CD4-positive, alpha-beta T cell treated with Interleukin-12 subunit alpha and Interleukin-12 subunit beta, for 1 hour (primary cell): Measurements from ENCODE around the gene C15orf39.

ENCODE experiments used
- DNase-seq: peaks from one replicate; pipeline ENCODE4 v3.0.0-alpha.2; 2020

Gene C15orf39

DNA sequence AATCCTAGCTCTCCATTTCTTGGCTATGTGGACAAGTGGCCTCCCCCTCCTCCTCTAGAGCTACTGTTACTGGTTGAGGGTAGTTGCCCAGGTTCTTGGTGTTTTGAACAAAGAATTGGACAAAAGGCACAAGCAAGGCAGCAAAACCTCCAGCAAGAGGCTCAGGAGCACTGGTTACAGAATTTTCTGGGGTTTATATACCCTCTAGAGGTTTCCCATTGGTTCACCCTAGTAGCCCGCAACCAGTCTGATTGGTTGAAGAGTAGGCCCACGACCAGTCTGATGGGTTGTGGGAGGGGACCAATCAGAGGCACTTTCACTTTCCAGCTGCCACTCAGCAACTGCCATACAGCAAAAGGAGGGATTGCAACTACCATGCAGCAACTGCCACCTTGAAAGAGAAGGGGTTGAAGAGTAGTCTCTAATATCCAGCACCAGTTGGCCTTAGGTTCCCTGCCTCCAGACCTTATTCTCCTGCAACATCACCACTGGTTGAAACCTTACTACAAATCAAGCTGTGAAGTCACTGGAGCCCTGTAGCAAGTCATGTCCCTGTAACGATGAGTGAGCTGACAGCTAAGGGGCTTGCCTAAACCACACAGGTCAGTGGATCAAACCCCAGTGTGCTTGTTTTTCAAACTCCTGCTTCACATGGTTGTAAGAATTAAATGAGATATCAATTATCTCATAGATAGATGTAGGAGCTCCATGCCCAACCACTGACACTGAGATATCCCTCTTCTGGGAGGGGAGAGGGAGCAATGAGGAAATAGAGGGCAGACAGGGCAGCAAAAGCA is 2.9 kb upstream of the C15orf39 start:
- DNase-seq, result peak; percentile 50

DNA sequence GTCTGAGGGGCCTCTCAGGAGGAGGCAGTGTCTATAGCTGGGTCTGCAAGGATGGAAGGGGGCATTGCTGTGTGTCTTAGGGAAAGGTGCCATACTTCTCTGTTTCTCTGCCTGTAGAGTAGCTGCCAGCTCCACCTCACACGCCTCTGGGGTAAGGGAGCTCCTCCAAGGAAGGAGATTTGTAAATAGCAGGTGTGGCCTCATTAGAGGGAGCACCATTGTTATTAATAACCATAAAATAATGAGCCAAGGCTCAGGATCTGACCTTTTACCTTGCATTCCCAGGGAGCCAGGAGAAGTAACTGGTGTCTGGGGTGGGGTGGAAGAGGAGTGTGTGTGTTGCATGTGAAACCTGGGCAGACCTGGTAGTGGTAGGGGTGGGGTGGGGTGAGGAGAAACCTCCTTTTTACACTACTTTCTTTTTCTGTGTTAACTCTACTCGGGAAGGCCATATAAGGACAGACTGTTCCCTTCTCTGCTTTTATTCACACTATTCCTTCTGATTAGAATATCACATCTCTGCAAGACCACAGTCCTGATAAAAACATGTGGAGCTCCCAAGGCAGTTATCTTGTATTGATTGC is 2.2 kb upstream of the C15orf39 start:
- no peak for DNase-seq

DNA sequence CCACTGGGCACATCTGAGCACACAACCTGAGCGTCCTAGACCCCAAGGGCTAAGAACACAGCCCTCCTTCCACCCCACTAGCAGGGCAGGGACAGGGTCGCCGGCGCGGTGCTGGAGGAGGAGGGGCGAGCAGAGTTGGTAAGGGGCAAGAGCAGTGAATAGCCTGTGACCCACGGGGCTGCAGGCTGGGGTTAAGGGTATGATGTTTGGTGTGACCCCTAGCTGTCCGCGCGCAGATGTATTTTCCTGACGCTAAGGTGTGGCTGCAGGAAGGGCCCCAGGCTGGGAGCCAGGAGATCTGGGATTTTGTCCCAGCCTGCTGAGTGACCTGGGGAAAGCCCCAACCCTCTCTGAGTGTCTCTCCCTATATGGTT is 1.3 kb upstream of the C15orf39 start:
- DNase-seq, result no peak

DNA sequence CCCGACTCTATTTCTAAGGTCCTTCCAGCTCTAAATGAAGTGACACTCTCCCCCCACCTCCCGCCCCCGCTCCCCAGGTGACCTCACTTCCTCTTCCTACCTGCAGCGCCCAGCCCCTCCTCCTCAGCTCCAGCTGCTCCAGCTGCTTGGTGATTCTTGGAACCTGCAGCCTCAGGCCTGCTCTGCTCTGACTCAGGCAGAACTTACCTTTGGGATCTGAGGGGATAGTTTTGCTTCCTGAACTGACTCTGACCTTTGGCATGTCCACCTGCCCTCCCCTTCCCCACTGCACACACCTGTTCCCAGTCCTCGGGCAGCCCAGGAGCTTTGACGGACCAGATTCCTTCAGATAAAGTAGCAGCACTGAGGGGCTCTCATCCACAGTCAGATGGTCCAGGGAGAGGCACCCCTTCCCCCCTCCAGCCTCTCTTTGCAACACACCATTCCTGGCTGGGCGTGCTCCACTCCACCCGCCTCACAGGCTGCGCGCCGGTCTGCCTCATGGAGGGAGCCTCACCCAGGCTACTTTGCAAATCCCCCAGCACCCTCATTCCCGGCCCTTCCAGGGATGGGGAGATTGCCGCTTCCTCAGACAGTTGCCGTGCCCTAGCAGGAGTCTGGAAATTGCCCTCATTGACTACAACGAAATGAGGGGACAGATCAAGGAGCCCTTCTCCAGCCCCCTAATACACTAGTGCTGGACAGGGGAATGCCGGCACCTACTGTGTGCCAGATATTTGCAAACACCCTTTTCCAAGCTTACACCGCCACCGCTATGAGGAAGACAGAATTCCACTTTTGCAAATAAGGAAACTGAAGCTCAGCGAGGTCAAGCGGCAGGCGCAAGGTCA is 692 bp upstream of the C15orf39 start:
- DNase-seq, result peak; percentile 28

DNA sequence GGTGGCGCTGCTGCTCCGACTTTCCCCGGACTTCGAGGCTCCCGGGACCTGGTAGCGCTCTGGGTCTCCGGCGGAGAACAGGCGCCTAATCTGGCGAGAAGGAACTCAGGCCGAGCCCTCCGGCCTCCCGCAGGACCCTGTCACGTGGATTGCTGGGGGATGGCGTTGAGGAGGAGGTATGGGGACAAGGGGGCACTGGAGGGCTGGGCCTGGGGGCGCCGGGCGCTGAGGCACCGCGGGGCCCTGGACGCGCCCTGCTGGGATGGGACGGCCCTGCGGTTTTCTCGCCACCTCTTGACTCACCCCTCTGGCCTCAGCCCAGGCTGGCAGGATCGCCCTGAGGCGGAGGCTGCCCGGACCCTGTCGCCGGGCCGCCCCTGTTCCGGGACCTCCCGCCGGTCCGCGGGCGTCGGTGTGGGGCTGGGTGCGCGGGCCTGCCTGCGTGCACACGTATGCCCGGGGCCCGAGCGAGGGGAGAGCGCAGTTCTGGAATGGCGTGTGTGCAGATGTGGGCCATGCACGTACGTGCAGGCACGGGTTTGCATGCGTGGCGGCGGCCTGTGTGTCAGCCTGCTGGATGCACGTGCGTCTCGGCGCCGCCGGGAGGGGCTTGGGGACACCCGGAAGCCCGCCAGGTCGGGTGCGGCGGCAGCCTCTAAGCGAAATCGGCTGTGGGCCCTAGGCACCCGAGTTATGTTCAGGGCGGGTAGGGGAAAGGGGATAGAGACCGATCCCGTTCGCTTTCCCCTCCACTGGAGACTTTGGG is 752 bp downstream of the C15orf39 start:
- peak; percentile 84 for DNase-seq

DNA sequence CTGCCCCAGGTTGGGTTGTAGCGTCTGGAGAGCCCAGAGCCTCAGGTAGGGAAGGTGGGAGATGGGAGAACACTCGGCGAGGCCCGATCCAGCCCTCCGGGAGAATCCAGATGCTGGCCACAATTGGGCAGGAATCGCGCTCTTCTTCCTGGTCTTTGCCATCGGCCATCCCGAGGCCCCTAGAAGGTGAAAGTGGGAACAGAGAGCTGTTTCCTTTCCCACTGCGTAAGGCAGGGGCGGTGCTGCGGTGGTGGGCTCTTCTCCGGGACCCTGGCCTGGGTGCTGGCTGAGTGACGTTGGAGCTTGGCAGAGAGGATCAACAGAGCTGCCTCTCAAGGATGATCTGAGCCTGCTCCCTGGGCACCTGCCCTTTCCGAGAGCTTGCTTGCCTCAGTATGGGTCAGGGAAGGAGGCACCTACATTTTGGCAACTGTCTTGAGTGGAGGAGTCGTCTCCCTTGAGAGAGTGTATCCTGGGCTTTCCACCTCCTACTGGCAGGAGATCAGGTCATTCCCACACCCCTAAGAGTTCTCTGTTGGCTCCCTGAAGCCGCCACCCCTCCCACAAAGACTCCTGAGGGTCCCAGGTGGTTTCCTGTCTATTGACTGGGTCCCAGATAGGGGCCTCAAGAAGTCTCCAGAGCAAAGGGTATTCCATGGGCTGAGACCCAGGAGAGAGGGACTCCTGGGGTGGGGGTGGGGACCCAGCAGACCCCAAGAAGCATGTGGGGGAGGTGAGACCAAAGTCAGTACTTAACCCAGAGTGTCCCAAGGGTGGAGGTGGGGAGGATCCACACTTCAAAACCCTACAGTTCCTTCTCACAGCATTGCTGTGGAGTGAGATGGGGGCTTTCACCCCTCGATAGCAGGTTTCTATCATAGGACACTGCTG is 1.6 kb downstream of the C15orf39 start:
- DNase-seq, result no peak

DNA sequence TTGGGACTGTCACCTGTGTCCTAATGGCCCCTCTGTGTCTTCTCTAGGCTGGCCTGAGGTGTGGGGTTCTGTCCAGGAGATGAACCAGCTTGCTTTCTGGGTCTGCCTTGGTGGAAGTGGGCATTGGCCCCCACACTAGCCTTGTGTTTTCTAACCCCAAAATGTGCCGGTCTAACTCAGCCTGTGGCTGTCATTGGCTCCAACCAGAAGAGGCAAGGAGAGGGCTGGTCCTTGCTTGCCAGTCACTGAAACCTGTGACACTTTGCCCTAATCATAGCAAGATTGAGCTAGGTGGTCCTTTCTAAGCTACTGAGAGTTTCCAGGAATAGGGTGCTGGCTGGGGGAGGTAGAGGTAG is 2.2 kb downstream of the C15orf39 start:
- DNase-seq, result no peak

DNA sequence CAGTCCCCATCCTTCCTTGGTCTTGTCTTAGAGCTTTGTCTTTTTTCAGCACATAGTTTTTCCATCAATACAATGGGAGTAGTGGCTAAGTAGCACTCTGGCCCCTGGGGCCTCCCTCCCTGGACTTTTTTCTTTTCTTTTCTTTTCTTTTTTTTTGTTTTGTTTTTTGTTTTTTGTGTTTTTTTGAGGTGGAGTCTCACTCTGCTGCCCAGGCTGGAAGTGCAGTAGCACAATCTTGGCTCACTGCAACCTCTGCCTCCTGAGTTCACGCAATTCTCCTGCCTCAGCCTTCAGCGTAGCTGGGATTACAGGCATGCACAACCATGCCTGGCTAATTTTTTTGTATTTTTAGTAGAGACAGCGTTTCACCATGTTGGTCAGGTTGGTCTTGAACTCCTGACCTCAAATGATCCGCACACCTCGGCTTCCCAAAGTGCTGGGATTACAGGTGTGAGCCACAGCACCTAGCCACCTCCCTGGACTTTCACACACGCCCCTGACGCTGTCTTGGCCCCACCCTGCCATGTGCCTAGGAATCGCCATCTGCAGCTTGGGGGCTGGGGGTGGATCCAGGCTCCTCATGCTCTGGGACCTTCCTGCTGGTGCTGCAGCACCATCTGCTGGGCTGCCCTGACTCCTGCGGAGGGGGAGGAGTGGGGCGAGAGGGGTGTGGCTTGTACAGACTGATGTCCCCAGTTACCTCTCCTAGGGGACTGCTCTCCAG is 2.8 kb downstream of the C15orf39 start:
- peak; percentile 87 for DNase-seq

DNA sequence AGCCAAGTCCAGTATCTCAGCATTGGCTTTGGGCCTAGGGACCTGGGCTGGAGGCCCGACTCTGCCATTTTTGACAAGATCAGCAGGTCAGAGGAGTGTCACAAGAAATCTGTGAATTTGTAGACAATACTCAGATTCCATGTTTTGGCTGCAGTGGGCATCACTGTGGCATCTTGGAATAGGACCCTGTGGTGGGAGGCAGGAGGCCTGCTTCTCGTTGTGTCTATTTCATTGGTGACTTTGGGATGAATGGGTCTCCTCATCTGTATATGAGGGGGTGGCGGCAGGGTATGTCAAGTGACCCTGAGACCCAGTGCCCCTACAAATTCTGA is 3.3 kb downstream of the C15orf39 start:
- no peak for DNase-seq

DNA sequence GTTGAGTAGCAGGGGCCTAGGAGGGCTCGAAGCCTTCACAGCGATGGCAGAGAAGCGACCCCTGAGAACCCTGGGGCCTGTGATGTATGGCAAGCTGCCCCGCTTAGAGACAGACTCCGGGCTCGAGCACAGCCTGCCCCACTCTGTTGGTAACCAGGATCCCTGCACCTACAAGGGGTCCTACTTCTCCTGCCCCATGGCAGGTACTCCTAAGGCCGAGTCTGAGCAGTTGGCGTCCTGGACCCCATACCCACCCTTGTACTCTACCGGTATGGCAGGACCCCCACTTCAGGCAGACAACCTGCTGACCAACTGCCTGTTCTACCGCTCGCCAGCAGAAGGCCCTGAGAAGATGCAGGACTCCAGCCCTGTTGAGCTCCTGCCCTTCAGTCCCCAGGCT is 4.3 kb downstream of the C15orf39 start:
- no peak for DNase-seq

DNA sequence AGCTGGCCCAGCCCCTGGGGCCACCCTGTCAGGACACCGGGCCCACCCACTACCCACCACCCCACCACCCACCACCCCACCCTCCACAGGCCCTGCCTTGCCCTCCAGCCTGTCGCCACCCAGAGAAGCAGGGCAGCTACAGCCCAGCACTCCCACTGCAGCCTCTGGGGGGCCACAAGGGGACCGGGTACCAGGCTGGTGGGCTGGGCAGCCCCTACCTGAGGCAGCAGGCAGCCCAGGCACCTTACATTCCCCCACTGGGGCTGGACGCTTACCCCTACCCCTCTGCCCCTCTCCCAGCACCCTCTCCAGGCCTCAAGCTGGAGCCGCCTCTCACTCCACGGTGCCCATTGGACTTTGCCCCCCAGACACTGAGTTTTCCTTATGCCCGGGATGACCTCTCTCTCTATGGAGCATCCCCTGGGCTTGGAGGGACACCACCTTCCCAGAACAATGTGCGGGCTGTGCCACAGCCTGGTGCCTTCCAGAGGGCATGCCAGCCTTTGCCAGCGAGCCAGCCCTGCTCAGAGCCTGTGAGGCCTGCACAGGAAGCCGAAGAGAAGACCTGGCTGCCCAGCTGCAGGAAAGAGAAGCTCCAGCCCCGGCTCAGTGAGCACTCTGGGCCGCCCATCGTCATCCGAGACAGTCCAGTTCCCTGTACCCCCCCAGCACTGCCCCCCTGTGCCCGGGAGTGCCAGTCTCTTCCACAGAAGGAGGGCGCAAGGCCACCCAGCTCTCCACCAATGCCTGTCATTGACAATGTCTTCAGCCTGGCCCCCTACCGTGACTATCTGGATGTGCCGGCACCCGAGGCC is 5.3 kb downstream of the C15orf39 start:
- DNase-seq, result no peak

DNA sequence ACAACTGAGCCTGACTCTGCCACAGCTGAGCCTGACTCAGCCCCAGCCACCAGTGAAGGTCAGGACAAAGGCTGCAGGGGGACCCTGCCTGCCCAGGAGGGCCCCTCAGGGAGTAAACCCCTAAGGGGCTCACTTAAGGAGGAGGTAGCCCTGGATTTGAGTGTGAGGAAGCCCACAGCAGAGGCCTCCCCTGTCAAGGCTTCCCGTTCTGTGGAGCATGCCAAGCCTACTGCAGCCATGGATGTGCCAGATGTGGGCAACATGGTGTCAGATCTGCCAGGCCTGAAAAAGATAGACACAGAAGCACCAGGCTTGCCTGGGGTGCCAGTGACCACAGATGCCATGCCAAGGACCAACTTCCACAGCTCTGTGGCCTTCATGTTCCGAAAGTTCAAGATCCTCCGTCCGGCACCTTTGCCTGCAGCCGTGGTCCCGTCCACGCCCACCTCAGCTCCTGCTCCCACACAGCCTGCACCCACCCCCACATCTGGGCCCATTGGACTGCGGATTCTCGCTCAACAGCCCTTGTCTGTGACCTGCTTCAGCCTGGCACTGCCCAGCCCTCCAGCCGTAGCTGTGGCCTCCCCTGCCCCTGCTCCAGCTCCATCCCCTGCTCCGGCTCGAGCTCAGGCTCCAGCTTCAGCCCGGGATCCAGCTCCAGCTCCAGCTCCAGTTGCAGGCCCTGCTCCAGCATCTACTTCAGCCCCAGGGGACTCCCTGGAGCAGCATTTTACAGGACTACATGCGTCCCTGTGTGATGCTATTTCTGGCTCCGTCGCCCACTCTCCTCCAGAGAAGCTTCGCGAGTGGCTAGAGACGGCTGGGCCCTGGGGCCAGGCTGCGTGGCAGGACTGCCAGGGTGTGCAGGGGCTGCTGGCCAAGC is 6.2 kb downstream of the C15orf39 start:
- DNase-seq, result no peak

DNA sequence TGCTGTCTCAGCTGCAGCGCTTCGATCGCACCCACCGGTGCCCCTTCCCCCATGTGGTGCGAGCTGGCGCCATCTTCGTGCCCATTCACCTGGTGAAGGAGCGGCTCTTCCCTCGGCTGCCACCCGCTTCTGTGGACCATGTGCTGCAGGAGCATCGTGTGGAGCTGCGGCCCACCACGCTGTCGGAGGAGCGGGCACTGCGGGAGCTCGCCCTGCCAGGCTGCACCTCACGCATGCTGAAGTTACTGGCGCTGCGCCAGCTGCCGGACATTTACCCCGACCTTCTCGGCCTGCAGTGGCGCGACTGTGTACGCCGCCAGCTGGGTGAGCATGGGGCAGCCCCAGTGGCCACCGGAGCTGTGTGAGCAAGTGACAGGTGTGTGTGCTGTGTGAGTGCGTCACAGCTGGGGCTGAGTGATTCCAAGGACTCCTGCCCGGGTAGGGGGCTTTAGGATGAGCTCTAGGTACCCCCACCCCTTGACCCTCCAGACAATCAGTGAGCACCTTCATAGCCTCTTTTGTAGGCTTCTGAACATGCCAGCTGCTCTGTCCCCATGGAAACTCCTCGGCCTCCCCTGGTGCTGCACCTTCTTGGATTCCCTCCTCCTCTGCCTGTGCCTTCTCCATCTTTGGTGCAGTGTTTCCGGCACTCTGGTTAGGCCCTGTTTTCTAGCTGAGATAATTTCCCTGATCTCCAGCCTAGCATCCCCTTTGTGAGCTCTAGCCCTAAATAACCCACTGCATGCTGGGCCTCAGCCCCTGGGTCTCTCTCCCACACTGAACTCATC is 7.0 kb downstream of the C15orf39 start:
- DNase-seq, result no peak

DNA sequence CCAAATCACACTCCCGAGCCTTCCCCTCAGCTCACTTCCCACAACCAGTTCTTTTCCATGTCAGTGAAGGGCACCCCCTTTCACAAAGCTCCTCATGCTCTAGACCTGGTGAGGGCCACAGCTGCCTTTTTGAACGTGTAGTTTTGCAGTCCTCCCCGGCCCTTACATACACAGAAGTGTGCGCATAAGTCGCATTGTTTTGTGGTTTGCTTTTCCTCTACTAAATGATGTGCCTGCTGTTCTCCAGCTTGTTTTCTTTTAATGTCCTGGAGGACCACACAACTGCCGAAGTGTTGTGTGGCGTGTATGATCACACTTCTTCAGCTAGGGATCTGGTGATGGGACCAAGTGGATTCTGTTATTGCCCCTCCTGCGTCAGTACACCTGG is 7.6 kb downstream of the C15orf39 start:
- DNase-seq, result no peak

DNA sequence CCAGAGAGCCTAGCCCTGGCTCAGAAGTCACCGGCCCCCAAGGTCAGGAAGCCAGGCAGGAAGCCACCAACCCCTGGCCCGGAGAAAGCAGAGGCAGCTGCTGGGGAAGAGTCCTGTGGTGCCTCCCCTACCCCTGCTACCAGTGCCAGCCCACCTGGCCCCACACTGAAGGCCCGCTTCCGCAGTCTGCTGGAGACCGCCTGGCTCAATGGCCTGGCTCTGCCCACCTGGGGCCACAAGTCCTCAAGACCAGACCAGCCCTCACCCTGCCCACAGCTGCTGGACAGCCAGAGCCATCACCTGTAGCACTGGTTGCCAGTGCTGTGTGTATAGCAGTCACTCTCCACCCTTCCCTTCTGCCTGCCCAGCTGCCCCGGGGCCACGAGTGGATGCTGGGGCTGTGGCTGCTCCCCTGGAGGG is 9.1 kb downstream of the C15orf39 start:
- no peak for DNase-seq

DNA sequence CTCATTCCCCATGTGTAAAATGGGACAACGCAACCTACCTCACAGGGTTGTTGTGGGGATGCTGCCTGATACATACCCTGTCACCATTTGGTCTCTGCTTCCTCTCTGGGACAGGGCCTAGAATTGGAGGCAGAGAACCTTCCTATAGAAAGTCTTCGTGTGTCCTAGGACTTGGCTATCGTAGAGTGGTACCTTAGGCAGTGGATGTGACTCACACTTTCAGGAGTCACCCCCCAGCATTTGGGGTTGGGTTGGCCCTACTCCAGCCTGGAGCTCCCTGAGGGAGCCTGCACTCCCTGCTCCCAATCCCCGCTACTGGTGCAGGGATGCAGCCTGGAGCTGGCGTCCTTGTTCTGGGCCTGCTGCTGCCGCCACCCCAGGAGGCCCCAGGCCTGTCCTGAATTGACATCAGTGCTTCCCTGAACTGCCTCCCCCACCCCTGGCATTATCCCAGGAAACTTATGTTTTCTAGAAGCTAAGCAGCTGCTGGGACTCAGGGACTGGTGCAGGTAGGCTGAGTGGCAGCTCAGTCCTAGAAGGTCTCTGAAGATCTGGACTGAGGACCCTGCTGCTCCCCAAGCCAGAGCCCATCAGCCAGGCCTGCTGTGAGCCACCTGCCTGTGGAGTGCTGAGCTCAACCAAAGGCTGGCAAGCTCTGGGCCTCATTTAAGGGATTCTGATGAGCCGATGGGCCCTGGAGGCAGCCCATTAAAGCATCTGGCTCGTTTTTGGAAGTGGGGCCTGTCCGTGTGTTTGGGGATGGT is 9.9 kb downstream of the C15orf39 start:
- DNase-seq, result no peak

DNA sequence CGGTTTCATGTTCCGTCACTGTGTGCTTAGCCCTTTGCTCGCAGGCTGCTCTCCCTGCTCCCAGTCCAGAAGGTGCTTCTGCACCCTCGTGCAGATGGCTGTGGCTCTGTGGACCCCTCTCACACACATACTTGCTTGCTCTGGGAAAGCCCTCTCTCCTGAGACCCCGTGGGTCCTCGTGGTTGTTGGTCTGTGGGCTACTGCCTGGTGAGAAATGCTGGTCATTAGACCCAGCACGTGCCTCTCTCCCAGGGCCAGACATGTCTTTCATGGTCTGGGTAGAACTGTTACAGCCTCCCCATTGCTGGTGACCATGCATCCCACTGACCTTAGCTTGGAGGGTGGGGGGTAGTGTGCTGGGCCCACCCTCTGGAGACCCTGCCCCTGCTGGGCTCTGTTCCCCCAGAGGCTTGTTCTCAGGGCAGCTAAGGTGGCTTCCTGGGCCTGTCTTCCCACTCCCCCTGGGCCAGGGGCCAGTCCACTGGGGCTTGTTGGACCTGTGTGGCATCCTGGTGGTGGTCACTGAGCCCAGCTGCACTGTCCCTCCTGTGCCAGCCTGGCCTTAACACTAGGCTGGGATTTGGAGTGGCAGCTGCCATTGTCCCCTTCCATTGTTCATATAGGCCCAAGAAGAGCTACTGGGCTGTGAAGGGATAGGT is 10.6 kb downstream of the C15orf39 start:
- no peak for DNase-seq
